Measurements from ENCODE around the gene MUC3A. TPM values are rescaled to one million over a fixed set of nuclear protein-coding genes. Genes with fewer than 3 reads are reported as not detected.

Gene MUC3A
- under 0.01 TPM in 1 of 2 replicates, not detected in the other for total RNA-seq

GRCh38 chr7:100949227-100949932 lies at the start of gene MUC3A:
MUC3A (plus strand) TSS chr7:100949534; CDS start chr7:100949625, 91 bp downstream.

GRCh38 chr7:100969066-100969615 lies 19.8 kb downstream of the MUC3A start, which contains the start of gene MUC12:
MUC12 (plus strand) TSS chr7:100969565; CDS start chr7:100969623, 58 bp downstream.

Other genes with a start within 250 kb of the MUC3A start
- 34.6 and 45.7 TPM in 2 replicates for gene POP7, start 243.4 kb upstream of the MUC3A start, total RNA-seq
- not detected in 2 replicates for gene EPO, start 229.1 kb upstream of the MUC3A start, total RNA-seq
- not detected in 2 replicates for gene ZAN, start 215.9 kb upstream of the MUC3A start, total RNA-seq
- 281 and 308 TPM in 2 replicates for gene EPHB4, start 122.0 kb upstream of the MUC3A start, total RNA-seq
- gene SLC12A9, start 96.8 kb upstream of the MUC3A start, total RNA-seq = 20.0 and 22.2 TPM in 2 replicates
- gene TRIP6, start 82.1 kb upstream of the MUC3A start, total RNA-seq = 64.1 and 73.1 TPM in 2 replicates
- 49.1 and 58.4 TPM in 2 replicates for gene SRRT, start 74.4 kb upstream of the MUC3A start, total RNA-seq
- gene UFSP1, start 59.8 kb upstream of the MUC3A start, total RNA-seq = 2.5 and 5.3 TPM in 2 replicates
- 0.18 and 0.28 TPM in 2 replicates for gene ACHE, start 53.6 kb upstream of the MUC3A start, total RNA-seq
- gene MUC12, start 20.0 kb downstream of the MUC3A start, total RNA-seq = not detected in 2 replicates
- gene MUC17, start 70.5 kb downstream of the MUC3A start, total RNA-seq = not detected in 2 replicates
- gene TRIM56, start 135.9 kb downstream of the MUC3A start, total RNA-seq = 18.7 and 36.1 TPM in 2 replicates
- gene SERPINE1, start 177.6 kb downstream of the MUC3A start, total RNA-seq = 1,365 and 3,900 TPM in 2 replicates
- gene AP1S1, start 204.9 kb downstream of the MUC3A start, total RNA-seq = 154 and 216 TPM in 2 replicates
- under 0.01 TPM in 1 of 2 replicates, not detected in the other for gene VGF, start 216.0 kb downstream of the MUC3A start, total RNA-seq
- not detected in 2 replicates for gene NAT16, start 230.8 kb downstream of the MUC3A start, total RNA-seq